Thoracic aorta (tissue), 2 donors: ENCODE measurements around the gene SLAMF8. TPM values are rescaled to one million over a fixed set of nuclear protein-coding genes. Genes with fewer than 3 reads are reported as not detected.

Experiments
- ATAC-seq: fragments of 150-250 bp; one replicate; pipeline ENCODE4 v1.8.0; 2017; ENCODE audit warnings: low read depth; ENCODE audit not compliant: insufficient number of reproducible peaks, low FRiP score
- DNase-seq: peaks from one replicate; pipeline ENCODE4 v3.0.0-alpha.2; 2020; ENCODE audit warnings: low spot score
- H3K27ac ChIP-seq, 2 donors: fragments of 200-600 bp; sonication (generic); 1 replicate in 1 of 2; 2 replicates in 1 of 2; pipeline ENCODE4 v1.5.1; 2016; ENCODE audit warnings: mild to moderate bottlenecking in 2 of 2, moderate library complexity in 2 of 2
- H3K27me3 ChIP-seq: fragments of 200-600 bp; sonication (generic); replicated peaks from 2 replicates; pipeline ENCODE4 v1.6.0; 2016; ENCODE audit warnings: mild to moderate bottlenecking; ENCODE audit not compliant: insufficient read depth
- H3K36me3 ChIP-seq: fragments of 200-600 bp; sonication (generic); one replicate; pipeline ENCODE4 v1.5.1; 2016
- H3K4me1 ChIP-seq, 2 donors: fragments of 200-600 bp; sonication (generic); 1 replicate in 1 of 2; 2 replicates in 1 of 2; pipeline versions ENCODE4 v1.5.1 to v1.6.0; 2016; ENCODE audit warnings: low read depth in 2 of 2, mild to moderate bottlenecking in 1 of 2; ENCODE audit not compliant: control insufficient read depth in 1 of 2
- H3K4me3 ChIP-seq: fragments of 200-600 bp; sonication (generic); 2 replicates; pipeline ENCODE4 v1.5.1; 2016; ENCODE audit warnings: mild to moderate bottlenecking
- H3K9me3 ChIP-seq: fragments of 200-600 bp; sonication (generic); 2 replicates; pipeline ENCODE4 v1.5.1; 2016
- total RNA-seq, 2 donors: library from RNA; depleted of rRNA; stranded (reverse); fragments of >200 nt; gene quantifications; one replicate each; pipeline versions ENCODE4 v1.1.0 to v1.2.3, GENCODE V29; 2016
- TF ChIP-seq, protein P1 (sequence below): fragments of 200-600 bp; sonication (generic); IDR thresholded peaks from one replicate; pipeline ENCODE4 v1.5.1; 2019; ENCODE audit warnings: antibody characterized with exemption

Gene SLAMF8
- 1 to 10 TPM; 5.6 to 9.9 TPM for total RNA-seq

DNA sequence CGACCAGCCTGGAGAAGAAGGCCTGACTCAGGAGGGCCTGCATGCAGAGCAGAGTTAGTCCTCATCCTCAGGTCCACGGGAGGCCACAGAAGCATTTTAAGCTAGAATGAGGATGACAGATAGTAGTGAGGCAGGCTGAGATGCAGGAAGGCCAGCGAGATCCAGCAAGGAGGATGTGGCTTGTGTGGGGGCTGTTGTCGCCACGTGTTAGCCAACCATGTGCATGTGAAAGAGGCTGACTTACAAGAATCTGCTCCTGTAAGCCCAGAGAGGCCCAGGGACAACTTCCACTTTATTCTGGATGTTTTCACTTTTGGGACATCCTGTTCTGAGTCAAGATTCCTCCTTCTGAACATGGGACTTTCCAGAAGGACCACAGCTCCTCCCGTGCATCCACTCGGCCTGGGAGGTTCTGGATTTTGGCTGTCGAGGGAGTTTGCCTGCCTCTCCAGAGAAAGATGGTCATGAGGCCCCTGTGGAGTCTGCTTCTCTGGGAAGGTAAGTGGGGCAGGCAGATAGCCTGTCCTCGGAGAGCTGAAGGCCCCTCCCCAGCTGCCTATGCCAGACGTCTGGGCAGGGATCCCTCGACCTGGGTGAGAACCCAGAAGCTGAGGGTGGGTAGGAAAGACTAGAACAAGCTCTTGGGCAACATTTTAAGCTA, at the start of gene SLAMF8:
TSS of gene SLAMF8 (plus strand) at position 433 of the 661 bp plus-strand sequence. CDS start at position 459, 26 bp downstream.
- no peaks in the 10 kb centered on the region for H3K9me3 ChIP-seq
- TF ChIP-seq, protein P1, sequence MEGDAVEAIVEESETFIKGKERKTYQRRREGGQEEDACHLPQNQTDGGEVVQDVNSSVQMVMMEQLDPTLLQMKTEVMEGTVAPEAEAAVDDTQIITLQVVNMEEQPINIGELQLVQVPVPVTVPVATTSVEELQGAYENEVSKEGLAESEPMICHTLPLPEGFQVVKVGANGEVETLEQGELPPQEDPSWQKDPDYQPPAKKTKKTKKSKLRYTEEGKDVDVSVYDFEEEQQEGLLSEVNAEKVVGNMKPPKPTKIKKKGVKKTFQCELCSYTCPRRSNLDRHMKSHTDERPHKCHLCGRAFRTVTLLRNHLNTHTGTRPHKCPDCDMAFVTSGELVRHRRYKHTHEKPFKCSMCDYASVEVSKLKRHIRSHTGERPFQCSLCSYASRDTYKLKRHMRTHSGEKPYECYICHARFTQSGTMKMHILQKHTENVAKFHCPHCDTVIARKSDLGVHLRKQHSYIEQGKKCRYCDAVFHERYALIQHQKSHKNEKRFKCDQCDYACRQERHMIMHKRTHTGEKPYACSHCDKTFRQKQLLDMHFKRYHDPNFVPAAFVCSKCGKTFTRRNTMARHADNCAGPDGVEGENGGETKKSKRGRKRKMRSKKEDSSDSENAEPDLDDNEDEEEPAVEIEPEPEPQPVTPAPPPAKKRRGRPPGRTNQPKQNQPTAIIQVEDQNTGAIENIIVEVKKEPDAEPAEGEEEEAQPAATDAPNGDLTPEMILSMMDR = no peak
- no peak within 1 kb of the TSS for H3K27ac ChIP-seq
- H3K36me3 ChIP-seq = no peaks in the 10 kb centered on the region
- DNase-seq (no peak), ATAC-seq (no peak)
- peaks cover 3 to 10% of the 10 kb centered on the region in 2 donors for H3K4me1 ChIP-seq
- H3K4me3 ChIP-seq = peak within 1 kb of the TSS; percentile 51
- H3K27me3 ChIP-seq = no peaks in the 10 kb centered on the region

GRCh38 chr1:159778266-159778665, 48.4 kb upstream of the SLAMF8 start:
- Histone ChIP-seq H3K4me3 (no peak overlapping the region), H3K4me1 (peaks cover 5 to 24% of the 10 kb centered on the region in 2 donors), H3K9me3 (no peaks in the 10 kb centered on the region), H3K36me3 (no peaks in the 10 kb centered on the region), H3K27ac (no peak overlapping the region), H3K27me3 (no peaks in the 10 kb centered on the region)
- no peak for ATAC-seq
- TF ChIP-seq, protein P1 = no peak
- no peak for DNase-seq

- Histone ChIP-seq H3K27me3 (no peaks in the 10 kb centered on the region), H3K36me3 (no peaks in the 10 kb centered on the region), H3K27ac (peak overlapping the region; percentile 54 to 59), H3K9me3 (no peaks in the 10 kb centered on the region), H3K4me1 (peaks cover 5 to 24% of the 10 kb centered on the region in 2 donors), H3K4me3 (no peak overlapping the region)
- TF ChIP-seq, protein P1 = no peak
- DNase-seq = peak; percentile 7
- ATAC-seq = no peak
These were observed 47.2 kb upstream of the SLAMF8 start for GRCh38 chr1:159779403-159779851.

DNA sequence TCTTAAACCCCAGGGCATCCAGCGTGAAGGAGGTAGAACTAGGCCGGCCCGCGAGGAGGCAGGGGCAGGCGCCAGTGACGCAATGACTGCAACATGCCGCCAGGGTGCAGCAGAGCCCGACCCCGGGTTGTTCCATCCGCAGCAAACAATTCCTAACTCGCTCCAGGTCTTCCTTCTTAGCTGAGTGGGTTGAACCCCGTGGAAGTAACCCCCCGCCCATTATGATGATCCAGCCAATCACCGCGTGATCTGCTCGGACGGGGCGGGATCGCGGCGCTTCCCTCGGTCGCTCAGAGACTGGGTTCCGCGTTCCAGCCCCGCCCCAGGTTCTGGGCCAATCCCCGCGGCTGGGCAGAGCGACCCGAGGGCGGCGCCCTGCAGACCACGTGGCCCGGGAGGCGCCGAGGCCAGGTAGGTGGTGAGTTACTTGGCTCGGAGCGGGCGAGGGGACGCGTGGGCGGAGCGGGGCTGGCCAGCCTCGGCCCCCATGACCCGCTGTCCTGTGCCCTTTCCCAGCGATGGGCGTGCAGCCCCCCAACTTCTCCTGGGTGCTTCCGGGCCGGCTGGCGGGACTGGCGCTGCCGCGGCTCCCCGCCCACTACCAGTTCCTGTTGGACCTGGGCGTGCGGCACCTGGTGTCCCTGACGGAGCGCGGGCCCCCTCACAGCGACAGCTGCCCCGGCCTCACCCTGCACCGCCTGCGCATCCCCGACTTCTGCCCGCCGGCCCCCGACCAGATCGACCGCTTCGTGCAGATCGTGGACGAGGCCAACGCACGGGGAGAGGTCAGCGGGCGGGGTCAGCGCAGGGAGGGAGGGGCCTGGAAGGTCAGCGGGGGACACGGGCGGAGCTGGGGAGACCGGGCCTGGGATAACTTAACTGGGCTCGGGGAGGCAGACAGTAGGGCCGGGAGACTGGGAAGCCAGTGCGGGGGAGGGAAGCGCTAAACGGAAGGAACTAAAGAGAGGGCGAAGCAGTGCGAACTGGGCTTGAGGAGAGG, 45.8 kb upstream of the SLAMF8 start, which contains the start of gene DUSP23:
TSS of gene DUSP23 (plus strand) at position 380 of the 1,000 bp plus-strand sequence. CDS start at position 519, 139 bp downstream.
- peak; percentile 87 for DNase-seq
- peak within 1 kb of the TSS; percentile 92 for H3K4me3 ChIP-seq
- peak; percentile 99 for ATAC-seq
- no peaks in the 10 kb centered on the region for H3K27me3 ChIP-seq
- H3K9me3 ChIP-seq = no peaks in the 10 kb centered on the region
- TF ChIP-seq, protein P1 = peak; percentile 91
- peak within 1 kb of the TSS; percentile 66 to 79 for H3K27ac ChIP-seq
- H3K4me1 ChIP-seq = peaks cover 5 to 24% of the 10 kb centered on the region in 2 donors
- no peaks in the 10 kb centered on the region for H3K36me3 ChIP-seq

DNA sequence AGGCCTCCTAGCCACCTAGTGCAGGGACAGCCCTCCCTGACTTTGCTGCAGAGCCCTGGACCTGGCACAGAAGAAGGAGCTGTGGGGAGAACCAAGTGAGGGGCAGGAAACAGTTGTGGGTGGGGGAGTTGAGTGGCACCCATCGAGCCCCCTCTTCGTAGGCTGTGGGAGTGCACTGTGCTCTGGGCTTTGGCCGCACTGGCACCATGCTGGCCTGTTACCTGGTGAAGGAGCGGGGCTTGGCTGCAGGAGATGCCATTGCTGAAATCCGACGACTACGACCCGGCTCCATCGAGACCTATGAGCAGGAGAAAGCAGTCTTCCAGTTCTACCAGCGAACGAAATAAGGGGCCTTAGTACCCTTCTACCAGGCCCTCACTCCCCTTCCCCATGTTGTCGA, 44.7 kb upstream of the SLAMF8 start:
- no peak for ATAC-seq
- TF ChIP-seq, protein P1 = no peak

More for the DNA sequence above, 44.7 kb upstream of the SLAMF8 start:
- Histone ChIP-seq H3K4me1 (peaks cover 5 to 24% of the 10 kb centered on the region in 2 donors), H3K36me3 (no peaks in the 10 kb centered on the region), H3K4me3 (peak overlapping the region; percentile 92), H3K9me3 (no peaks in the 10 kb centered on the region), H3K27ac (peak overlapping the region in 1 of 2 donors; percentile 66), H3K27me3 (no peaks in the 10 kb centered on the region)
- no peak for DNase-seq
